Left colon (tissue), 2 donors: ENCODE data around the gene MAP1S. TPM values are rescaled to one million over a fixed set of nuclear protein-coding genes. Genes with fewer than 3 reads are reported as not detected.
"Not testable (repeated sequence)": the region's sequence is repeated elsewhere in the genome, so short reads cannot be mapped to it uniquely, and the experiment has no call there.

Experiments
- ATAC-seq: fragments of 200-7000 bp; cut with Tn5 transposase; one replicate; pipeline ENCODE4 v1.9.1; 2020; ENCODE audit warnings: mild to moderate bottlenecking, moderate library complexity
- DNase-seq, 2 donors: peaks; one replicate each; pipeline ENCODE4 v3.0.0-alpha.2; 2020
- intact Hi-C, 2 donors: fragments of 100-400 bp; cut with DNase I in 1 of 2; cut with micrococcal nuclease in 1 of 2; formaldehyde crosslinking; loops; one replicate each; pipeline versions ENCODE4 v1.11.2 to v1.14.0; 2022; cut with DNase I, micrococcal nuclease
- total RNA-seq, 2 donors: library from RNA; stranded (reverse); fragmentation: NEBNext Ultra II Directional; extraction: Animal tissue kit (Norgen Biotek cat#: 25700); gene quantifications; one replicate each; pipeline ENCODE4 v1.2.1, GENCODE V29; 2021
- donor health status: DM: no; HTN: no; CAD: no.
- donor health status: DM: yes; HTN: yes; CAD: no.

The MAP1S gene
- total RNA-seq, 2 donors from 2014 or later = 39.9 to 43.5 TPM

DNA sequence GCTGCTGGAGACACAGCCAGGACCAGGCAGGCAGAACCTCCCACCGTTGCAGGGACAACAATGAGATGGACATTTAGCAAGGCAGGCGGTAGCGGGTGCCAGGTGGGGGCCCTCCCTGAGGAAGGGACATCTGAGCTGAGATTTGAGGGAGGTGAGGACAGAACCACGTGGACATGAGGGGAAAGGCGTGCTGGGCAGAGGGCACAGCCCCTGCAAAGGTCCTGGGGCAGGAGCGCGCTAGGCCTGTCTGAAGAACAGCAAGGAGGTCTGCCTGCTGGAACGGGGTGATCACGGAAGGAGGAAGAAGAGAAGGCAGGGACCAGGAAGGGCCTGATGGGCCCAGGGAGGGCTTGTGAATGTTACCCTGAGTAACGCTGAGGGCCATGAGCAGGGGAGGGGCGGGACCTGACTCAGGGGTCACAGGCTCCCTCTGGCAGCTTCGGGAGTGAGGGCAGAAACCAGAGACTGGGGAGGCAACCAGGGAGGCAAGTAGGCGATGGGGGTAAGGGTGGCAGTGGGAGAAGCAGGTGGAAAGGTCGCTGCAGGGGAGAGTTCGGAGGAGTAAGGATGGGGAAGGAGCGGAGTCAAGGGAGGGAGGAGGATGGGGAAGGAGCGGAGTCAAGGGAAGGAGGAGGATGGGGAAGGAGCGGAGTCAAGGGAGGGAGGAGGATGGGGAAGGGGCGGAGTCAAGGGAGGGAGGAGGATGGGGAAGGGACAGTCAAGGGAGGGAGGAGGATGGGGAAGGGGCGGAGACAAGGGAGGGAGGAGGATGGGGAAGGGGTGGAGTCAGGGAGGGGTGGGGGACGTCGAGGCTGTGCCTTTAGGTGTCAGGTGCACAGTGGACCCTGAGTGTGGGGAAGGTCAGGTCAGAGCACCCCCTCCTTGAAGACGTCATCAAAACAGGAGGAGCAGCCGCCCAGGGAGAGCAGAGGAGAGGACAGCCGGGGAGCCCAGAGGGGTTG is 60.0 kb downstream of the MAP1S start:
- DNase-seq (peak; percentile 43 to 80), ATAC-seq (peak; percentile 30)
- intact Hi-C loops = no loop called here

DNA sequence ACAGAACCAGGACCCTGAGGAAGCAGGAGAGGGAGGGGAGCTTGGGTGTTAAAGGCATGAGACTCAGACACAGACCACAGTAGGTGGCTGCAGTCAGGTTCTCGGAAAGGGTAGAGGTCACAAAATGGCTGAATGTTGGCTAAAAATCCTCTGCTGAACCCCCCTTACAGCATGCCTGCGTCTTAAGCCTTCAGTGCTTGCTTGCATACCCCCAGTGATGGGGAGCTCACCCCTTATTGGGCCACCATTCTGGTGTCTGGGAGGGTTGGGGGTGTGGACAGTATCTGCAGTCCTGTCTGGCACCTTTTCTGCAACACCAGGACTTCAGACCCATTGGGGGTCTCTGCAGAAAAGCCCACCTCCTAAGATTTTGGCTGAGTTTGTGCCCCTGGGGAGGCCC is 61.5 kb downstream of the MAP1S start:
- ATAC-seq (no peak), DNase-seq (no peak)
- intact Hi-C loops = no loop called here

DNA sequence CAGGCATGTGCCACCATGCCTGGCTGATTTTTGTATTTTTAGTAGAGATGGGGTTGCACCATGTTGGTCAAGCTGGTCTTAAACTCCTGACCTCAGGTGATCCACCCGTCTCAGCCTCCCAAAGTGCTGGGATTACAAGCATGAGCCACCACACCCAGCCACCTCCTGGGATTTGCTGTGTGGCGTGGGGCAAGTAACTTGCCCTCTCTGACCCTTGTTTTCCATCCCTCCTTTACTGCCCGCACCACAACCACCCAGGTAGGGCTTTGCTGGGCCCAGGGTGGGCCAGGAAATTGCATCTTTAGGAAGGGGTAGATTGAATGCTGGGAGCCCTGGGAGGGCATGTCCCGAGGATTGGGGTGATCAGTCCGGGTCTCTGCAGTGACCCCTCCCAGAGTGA is 64.4 kb downstream of the MAP1S start:
- DNase-seq, intact Hi-C loops, ATAC-seq: not testable (repeated sequence)

Other genes starting within 250 kb of the MAP1S start
- gene SLC27A1, start 249.0 kb upstream of the MAP1S start, total RNA-seq = 1 to 10 TPM; 4.8 to 7.1 TPM
- gene PGLS, start 207.8 kb upstream of the MAP1S start, total RNA-seq = 100 to 1,000 TPM in 1 of 2 donors, 10 to 100 TPM in 1; 89.8 to 100 TPM
- gene COLGALT1, start 163.8 kb upstream of the MAP1S start, total RNA-seq = 10 to 100 TPM; 48.3 to 53.3 TPM
- under 1 TPM; 0.24 to 0.28 TPM for gene UNC13A, start 31.1 kb upstream of the MAP1S start, total RNA-seq
- 1 to 10 TPM; 3.0 to 3.1 TPM for gene FCHO1, start 32.0 kb downstream of the MAP1S start, total RNA-seq
- gene B3GNT3, start 75.7 kb downstream of the MAP1S start, total RNA-seq = 100 to 1,000 TPM; 152 to 240 TPM
- not detected for gene INSL3, start 102.0 kb downstream of the MAP1S start, total RNA-seq
- 1 to 10 TPM; 2.7 to 3.7 TPM for gene JAK3, start 128.5 kb downstream of the MAP1S start, total RNA-seq
- gene RPL18A, start 140.4 kb downstream of the MAP1S start, total RNA-seq = 1,000 to 10,000 TPM; 1,406 to 1,485 TPM
- not detected for gene SLC5A5, start 152.5 kb downstream of the MAP1S start, total RNA-seq
- gene CCDC124, start 213.5 kb downstream of the MAP1S start, total RNA-seq = 10 to 100 TPM; 39.5 to 51.5 TPM
- under 1 TPM in 1 of 2 donors, not detected in 1; 0.14 TPM for gene KCNN1, start 247.6 kb downstream of the MAP1S start, total RNA-seq